ENCODE measurements around the gene KLF13.

DNA sequence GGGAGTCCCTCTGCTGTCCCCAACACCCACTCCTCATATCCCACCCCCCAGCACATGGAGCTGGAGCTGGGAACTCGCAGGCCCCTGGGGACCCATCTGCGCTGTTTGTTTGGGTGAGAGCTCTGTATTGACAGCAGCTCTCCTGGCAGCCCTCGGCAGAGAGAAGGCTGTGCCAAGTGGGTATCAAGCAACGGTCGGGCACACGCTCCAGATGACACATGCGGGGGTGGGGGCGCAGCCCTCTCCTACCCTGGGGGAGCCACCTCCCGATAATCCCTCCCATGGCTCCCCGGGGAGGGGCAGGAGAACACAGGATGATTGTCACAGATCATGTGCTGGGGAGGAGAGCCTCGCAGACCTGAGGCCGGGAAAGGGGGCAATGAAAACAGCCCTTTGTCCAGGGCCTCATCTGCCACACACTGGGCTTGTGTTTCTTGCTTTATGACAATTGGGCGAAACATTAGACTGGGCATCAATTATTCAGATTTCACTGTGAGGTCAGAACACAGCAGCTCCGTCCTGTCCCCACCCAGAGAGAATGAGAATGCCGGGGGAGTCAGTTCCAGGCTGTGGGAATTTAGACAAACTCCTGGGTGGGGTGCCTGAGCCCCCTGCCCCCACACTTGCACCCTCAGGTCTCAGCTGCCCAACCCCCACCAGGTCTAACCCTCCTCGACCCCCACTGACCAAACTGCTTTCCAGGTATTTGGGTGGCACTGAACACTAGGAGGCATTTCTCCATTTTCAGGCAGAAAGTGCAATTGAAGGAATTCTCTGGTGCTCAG, 46.4 kb upstream of the KLF13 start:
- TF ChIP-seq, protein P1, sequence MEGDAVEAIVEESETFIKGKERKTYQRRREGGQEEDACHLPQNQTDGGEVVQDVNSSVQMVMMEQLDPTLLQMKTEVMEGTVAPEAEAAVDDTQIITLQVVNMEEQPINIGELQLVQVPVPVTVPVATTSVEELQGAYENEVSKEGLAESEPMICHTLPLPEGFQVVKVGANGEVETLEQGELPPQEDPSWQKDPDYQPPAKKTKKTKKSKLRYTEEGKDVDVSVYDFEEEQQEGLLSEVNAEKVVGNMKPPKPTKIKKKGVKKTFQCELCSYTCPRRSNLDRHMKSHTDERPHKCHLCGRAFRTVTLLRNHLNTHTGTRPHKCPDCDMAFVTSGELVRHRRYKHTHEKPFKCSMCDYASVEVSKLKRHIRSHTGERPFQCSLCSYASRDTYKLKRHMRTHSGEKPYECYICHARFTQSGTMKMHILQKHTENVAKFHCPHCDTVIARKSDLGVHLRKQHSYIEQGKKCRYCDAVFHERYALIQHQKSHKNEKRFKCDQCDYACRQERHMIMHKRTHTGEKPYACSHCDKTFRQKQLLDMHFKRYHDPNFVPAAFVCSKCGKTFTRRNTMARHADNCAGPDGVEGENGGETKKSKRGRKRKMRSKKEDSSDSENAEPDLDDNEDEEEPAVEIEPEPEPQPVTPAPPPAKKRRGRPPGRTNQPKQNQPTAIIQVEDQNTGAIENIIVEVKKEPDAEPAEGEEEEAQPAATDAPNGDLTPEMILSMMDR (IDR thresholded peaks at IDR 0.05): no peak
- TF ChIP-seq POLR2A (IDR thresholded peaks at IDR 0.05): no peak
